T-helper 17 cell (primary cell): Measurements from ENCODE around the gene NPHP1. TPM values are rescaled to one million over a fixed set of nuclear protein-coding genes. Genes with fewer than 3 reads are reported as not detected.
"Not testable (repeated sequence)": the region's sequence is repeated elsewhere in the genome, so short reads cannot be mapped to it uniquely, and the experiment has no call there.

Experiments used
- ATAC-seq: fragments of 150-1000 bp; cut with Tn5 transposase; 2 replicates; pipeline ENCODE4 v1.10.0; 2021; ENCODE audit warnings: mild to moderate bottlenecking, moderate library complexity
- DNase-seq, 3 donors: peaks; one replicate each; pipeline versions ENCODE4 v3.0.0 to v3.0.0-alpha.2; 2020 to 2021
- H3K9me3 ChIP-seq: one replicate; pipeline ENCODE4 v1.7.0; 2013; ENCODE audit warnings: low read length, mild to moderate bottlenecking; ENCODE audit not compliant: control insufficient read depth, poor library complexity, severe bottlenecking
- H3K27ac Mint-ChIP-seq: one replicate; pipeline ENCODE4 v1.8.0; 2022; ENCODE audit warnings: mild to moderate bottlenecking, moderate library complexity, mixed read lengths
- H3K27me3 Mint-ChIP-seq: one replicate; pipeline ENCODE4 v1.8.0; 2022; ENCODE audit warnings: mixed read lengths
- H3K36me3 Mint-ChIP-seq: one replicate; pipeline ENCODE4 v1.8.0; 2022; ENCODE audit warnings: low read depth, mixed read lengths
- H3K4me1 Mint-ChIP-seq: one replicate; pipeline ENCODE4 v1.8.0; 2022; ENCODE audit warnings: mild to moderate bottlenecking, mixed read lengths
- H3K4me3 Mint-ChIP-seq: one replicate; pipeline ENCODE4 v1.8.0; 2022; ENCODE audit warnings: mild to moderate bottlenecking, moderate library complexity, mixed read lengths
- total RNA-seq, 4 donors: library from RNA in 2 of 4; stranded (reverse) in 2 of 4; gene quantifications; one replicate each; pipeline ENCODE4 v1.2.3 and lab custom pipeline; 2022 to 2026

The NPHP1 gene
- total RNA-seq, 2 donors from 2014 or later: 0.16 to 1.4 TPM

- no peaks in the 10 kb centered on the region for H3K36me3 Mint-ChIP-seq
- H3K27me3 Mint-ChIP-seq: peaks cover 12% of the 10 kb centered on the region
- DNase-seq (no peak), ATAC-seq (no peak)
- H3K9me3 ChIP-seq: no peaks in the 10 kb centered on the region
- peak overlapping the region; percentile 2 for H3K4me3 Mint-ChIP-seq
- H3K27ac Mint-ChIP-seq: no peak overlapping the region
- H3K4me1 Mint-ChIP-seq: peaks cover 4% of the 10 kb centered on the region
Measured at GRCh38 chr2:110170102-110170501, 34.7 kb downstream of the NPHP1 start.

DNA sequence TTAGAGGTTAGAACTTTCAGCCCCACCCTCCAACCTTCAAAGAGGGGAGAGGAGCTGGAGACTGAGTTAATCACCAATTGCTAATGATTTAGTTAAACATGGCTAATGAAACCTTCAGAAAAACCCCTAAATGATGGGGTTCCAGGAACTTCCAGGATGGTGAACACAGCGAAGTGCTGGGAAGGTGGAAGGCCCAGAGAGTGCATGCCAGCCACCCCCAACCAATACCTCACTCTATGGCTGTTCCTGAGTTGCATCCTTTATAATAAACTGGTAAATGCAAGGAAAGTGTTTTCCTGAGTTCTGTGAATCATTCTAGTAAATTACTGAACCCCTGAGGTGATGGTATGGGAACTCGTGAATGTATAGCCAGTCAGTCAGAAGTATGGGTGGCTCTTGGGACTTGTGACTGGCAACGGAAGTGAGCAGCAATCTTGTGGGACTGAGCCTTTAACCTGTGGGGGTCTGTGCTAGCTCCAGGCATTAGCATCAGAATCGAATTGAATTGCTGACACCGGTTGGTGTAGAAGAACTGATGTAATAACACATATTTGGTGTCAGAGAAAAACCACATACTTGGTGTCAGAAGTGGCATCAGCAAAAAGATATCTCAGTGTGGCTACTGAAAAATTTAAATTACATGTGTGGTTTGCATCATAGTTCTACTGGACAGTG lies 37.4 kb downstream of the NPHP1 start:
- H3K4me3 Mint-ChIP-seq: no peak overlapping the region
- H3K36me3 Mint-ChIP-seq: peaks cover 4% of the 10 kb centered on the region
- H3K4me1 Mint-ChIP-seq: peaks cover 4% of the 10 kb centered on the region
- H3K9me3 ChIP-seq: no peaks in the 10 kb centered on the region
- no peak for ATAC-seq
- H3K27ac Mint-ChIP-seq: no peak overlapping the region
- no peak for DNase-seq
- peaks cover 22% of the 10 kb centered on the region for H3K27me3 Mint-ChIP-seq

- H3K9me3 ChIP-seq: no peaks in the 10 kb centered on the region
- H3K36me3 Mint-ChIP-seq: peaks cover 7% of the 10 kb centered on the region
- no peak overlapping the region for H3K27ac Mint-ChIP-seq
- peaks cover 25% of the 10 kb centered on the region for H3K27me3 Mint-ChIP-seq
- no peak overlapping the region for H3K4me3 Mint-ChIP-seq
- DNase-seq (no peak), ATAC-seq (no peak)
- H3K4me1 Mint-ChIP-seq: peaks cover 4% of the 10 kb centered on the region
Measured at GRCh38 chr2:110166266-110166665, 38.5 kb downstream of the NPHP1 start.

DNA sequence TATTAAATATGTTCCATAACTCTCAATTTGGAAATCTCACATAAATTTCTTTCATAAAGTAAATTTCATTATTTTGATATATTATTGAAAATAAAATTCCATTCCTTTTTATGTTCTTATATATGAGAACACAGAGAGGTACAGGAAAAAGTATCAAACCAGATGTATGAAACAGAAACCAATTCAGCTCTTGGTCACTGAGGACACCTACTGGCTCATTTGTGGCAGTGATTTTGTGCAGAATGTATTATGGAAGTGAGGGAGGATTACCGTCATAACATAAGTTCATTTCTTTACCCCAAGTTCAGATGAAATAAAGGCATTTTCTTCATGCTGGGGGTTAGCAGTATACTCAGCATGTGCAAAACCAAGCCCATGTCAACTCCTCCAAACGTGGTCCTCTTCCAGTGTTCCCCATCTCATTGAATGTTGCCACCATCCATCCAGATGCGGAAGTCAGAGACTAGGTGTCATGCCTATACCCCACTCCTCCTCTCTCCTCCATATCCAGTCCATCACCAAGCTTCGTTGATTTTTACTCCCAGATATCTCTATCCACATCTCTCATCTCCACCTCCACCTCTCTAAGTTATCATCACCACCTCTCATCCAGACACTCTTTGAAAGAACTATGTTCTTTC lies 47.5 kb downstream of the NPHP1 start:
- H3K36me3 Mint-ChIP-seq: peaks cover 1% of the 10 kb centered on the region
- ATAC-seq (peak; percentile 61), DNase-seq (no peak)
- H3K27ac Mint-ChIP-seq: no peak overlapping the region
- H3K9me3 ChIP-seq: no peaks in the 10 kb centered on the region
- peaks cover 5% of the 10 kb centered on the region for H3K4me1 Mint-ChIP-seq
- H3K4me3 Mint-ChIP-seq: no peak overlapping the region
- H3K27me3 Mint-ChIP-seq: peaks cover 8% of the 10 kb centered on the region

- H3K4me1 Mint-ChIP-seq, H3K27ac Mint-ChIP-seq, H3K27me3 Mint-ChIP-seq, H3K36me3 Mint-ChIP-seq, DNase-seq, H3K4me3 Mint-ChIP-seq, ATAC-seq, H3K9me3 ChIP-seq: not testable (repeated sequence)
Measured at GRCh38 chr2:110154828-110155227, 50.0 kb downstream of the NPHP1 start.

DNA sequence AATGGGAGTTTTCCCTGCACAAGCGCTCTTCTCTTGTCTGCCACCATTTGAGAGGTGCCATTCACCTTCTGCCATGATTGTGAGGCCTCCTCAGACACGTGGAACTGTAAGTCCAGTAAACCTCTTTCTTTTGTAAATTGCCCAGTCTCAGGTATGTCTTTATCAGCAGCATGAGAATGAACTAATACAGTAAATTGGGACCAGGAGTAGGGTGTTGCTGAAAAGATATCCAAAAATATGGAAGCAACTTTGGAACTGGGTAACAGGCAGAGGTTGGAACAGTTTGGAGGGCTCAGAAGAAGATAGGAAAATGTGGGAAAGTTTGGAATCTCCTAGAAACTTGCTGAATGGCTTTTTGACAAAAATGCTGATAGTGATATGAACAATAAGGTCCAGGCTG lies 50.6 kb downstream of the NPHP1 start:
- not testable (repeated sequence) for H3K36me3 Mint-ChIP-seq, H3K9me3 ChIP-seq, H3K27ac Mint-ChIP-seq, H3K27me3 Mint-ChIP-seq, H3K4me3 Mint-ChIP-seq, ATAC-seq, H3K4me1 Mint-ChIP-seq, DNase-seq

DNA sequence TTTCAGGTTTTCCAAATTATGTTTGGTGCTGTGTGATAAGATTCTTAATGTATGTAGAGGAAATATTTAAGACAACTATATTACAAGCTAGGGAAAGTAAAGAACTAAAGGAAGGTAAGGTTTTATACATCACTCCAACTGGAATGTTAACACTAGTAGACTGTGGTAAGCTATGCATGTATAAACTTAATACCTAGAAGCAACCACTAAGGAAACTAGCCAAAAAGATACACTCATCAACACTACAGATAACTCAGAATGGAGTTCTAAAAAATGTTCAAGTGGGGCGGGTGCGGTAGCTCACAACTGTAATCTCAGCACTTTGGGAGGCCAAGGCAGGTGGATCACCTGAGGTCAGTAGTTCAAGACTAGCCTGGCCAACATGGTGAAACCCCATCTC lies 51.4 kb downstream of the NPHP1 start:
- ATAC-seq (no peak), DNase-seq (no peak)
- H3K27me3 Mint-ChIP-seq: peaks cover 13% of the 10 kb centered on the region
- H3K9me3 ChIP-seq: no peaks in the 10 kb centered on the region
- H3K4me1 Mint-ChIP-seq: peaks cover 5% of the 10 kb centered on the region
- H3K4me3 Mint-ChIP-seq: no peak overlapping the region
- H3K27ac Mint-ChIP-seq: no peak overlapping the region
- no peaks in the 10 kb centered on the region for H3K36me3 Mint-ChIP-seq

GRCh38 chr2:110152943-110153342 lies 51.9 kb downstream of the NPHP1 start:
- DNase-seq (no peak), ATAC-seq (no peak)
- H3K27me3 Mint-ChIP-seq: peaks cover 13% of the 10 kb centered on the region
- no peaks in the 10 kb centered on the region for H3K9me3 ChIP-seq
- H3K36me3 Mint-ChIP-seq: no peaks in the 10 kb centered on the region
- no peak overlapping the region for H3K4me3 Mint-ChIP-seq
- peaks cover 5% of the 10 kb centered on the region for H3K4me1 Mint-ChIP-seq
- no peak overlapping the region for H3K27ac Mint-ChIP-seq

DNA sequence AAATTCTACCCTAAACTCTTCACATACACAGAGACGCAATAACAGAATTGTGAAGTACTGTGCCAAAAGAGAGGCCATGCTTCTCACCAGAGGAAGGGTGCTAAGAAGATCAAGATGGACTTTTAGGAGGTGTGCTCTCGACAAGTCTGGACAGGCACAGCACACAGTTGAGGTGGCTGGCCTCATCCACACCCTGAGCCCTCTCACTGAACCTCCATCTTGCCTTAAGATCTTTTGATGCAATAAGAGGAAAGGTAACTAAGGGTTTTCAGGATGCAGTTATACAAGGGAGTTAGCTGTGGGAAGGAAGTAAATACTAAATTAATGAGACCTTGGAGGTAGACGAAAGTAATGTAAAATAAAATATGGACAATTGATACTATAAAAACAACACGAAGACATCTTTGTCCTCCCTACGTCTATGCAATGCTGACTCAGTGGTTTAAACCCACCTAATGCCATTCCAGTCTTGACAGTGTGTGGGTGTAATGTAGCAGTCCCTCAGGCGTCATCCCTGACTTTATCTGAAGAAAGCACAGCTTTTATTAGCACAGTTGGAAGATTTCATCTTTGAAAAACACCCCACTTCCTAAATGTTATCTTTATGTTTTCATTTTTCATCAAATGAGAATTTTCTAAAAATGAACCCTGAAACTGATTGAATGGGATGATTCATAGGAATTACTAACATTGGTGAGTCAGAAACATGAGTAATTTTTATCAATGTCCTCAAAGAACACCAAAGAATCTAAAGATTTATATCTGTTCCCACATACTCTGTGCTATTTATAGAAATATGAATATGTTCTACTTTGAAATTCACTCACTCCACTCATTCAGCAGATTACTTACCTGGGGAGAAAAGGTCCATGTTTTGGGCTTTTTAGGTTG lies 55.2 kb downstream of the NPHP1 start:
- H3K36me3 Mint-ChIP-seq: no peaks in the 10 kb centered on the region
- peaks cover 24% of the 10 kb centered on the region for H3K27me3 Mint-ChIP-seq
- H3K27ac Mint-ChIP-seq: no peak overlapping the region
- no peak for DNase-seq
- H3K4me3 Mint-ChIP-seq: no peak overlapping the region
- H3K4me1 Mint-ChIP-seq: no peaks in the 10 kb centered on the region
- no peak for ATAC-seq
- H3K9me3 ChIP-seq: no peaks in the 10 kb centered on the region

DNA sequence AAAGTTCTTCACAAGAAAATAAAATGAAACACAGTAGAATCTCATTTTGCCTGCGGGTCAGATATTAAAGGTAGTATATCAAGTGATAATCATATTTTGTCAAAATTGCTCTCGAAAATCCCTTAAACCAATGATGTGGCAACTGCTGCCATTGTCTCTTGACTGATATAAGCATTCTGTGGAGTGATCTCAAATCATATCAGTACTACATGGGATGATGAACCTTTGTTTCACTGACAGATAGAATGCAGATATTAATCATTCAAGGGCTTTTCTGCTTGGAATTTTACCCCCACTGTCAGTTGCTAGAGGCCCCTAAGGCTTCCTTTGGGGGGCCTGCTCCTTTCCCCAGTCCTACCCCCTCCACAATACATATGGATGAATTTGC lies 57.9 kb downstream of the NPHP1 start:
- H3K9me3 ChIP-seq: no peaks in the 10 kb centered on the region
- Mint-ChIP-seq H3K4me1 (no peaks in the 10 kb centered on the region), H3K36me3 (no peaks in the 10 kb centered on the region), H3K4me3 (no peak overlapping the region), H3K27ac (no peak overlapping the region), H3K27me3 (peaks cover 24% of the 10 kb centered on the region)
- ATAC-seq (no peak), DNase-seq (no peak)

DNA sequence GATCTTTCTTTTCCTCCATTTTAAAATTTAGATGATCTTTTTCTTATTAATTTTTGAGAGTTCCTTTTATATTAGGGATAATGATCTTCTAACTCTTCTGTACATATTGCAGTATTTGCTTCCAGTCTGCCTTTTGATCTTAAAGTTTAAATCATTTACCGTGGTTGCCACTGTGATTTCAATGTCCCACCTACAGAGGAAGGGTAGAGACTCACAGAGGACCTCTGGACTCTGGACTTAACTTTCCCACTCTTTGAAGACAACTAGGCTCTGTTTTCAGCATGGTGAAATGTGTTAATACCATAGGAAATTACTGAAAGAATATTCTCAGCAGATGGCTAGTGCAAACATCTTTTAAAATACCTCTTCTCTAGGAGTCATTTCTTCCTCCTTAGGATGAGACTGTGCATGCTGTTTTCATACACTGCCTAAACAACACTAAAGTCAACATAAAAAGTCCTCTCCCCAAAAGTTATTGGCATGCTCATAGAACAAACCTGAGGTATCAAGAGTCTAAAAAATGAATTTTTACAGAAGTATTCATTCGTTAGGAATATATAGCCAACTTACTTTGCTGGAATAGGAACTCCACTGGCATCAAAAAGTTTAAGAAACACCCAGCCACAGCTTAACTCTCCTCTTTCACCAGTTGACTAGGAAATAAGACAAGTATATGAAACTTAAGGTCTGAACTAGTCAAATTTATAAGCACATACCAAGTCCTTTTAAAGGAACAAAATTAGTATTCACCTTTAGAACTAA lies 58.4 kb downstream of the NPHP1 start:
- no peak overlapping the region for H3K4me3 Mint-ChIP-seq
- no peaks in the 10 kb centered on the region for H3K36me3 Mint-ChIP-seq
- H3K4me1 Mint-ChIP-seq: no peaks in the 10 kb centered on the region
- ATAC-seq (no peak), DNase-seq (no peak)
- peaks cover 24% of the 10 kb centered on the region for H3K27me3 Mint-ChIP-seq
- H3K9me3 ChIP-seq: no peaks in the 10 kb centered on the region
- H3K27ac Mint-ChIP-seq: no peak overlapping the region

- H3K9me3 ChIP-seq: no peaks in the 10 kb centered on the region
- H3K4me1 Mint-ChIP-seq: no peaks in the 10 kb centered on the region
- DNase-seq (no peak), ATAC-seq (no peak)
- peaks cover 20% of the 10 kb centered on the region for H3K27me3 Mint-ChIP-seq
- no peaks in the 10 kb centered on the region for H3K36me3 Mint-ChIP-seq
- H3K4me3 Mint-ChIP-seq: no peak overlapping the region
- H3K27ac Mint-ChIP-seq: no peak overlapping the region
Measured at GRCh38 chr2:110143982-110144381, 60.8 kb downstream of the NPHP1 start.

GRCh38 chr2:110140401-110140800 lies 64.4 kb downstream of the NPHP1 start:
- DNase-seq (no peak), ATAC-seq (no peak)
- Mint-ChIP-seq H3K27me3 (peaks cover 5% of the 10 kb centered on the region), H3K27ac (no peak overlapping the region), H3K4me1 (no peaks in the 10 kb centered on the region), H3K36me3 (no peaks in the 10 kb centered on the region), H3K4me3 (no peak overlapping the region)
- H3K9me3 ChIP-seq: no peaks in the 10 kb centered on the region
